ENCODE measurements around the gene OTX2.

OTX2 gene

DNA sequence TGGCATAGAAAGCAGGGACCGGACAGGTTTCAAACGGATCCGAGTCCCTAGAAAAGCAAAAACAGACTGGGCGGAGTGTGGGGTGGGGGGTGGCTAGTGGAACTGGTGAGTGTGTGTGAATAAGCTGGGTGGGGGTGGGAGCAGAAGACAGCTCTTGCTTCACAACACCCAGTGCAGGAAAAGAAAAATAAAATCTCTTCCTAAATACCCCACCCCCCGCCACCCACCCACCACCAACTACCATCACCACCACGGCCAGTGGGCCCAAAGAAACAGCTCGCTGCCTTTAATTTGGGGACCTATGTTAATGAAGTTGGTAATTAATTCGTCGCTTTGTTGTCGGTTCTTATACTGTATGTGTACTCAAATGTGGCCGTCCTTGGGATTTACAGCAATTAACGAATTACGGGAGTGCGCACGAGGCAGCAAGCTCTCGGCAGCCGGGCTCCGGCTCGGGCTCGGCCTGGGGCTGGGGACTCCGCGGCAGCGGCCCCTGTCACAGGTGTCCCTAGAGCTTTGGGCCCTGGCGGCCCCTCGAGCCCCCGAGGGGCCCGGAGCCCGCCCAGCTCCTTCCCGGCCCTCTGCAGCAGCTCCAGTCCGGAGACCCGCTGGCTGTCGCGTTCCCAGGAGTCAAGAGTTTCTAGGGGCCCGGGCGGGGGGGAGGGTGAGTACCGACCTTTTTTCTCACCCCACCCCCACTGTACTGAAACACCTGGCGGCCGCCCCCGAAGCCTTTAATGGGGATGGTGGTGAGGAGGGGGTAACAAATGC, 1.5 kb upstream of the OTX2 start:
- no peak overlapping the region for H3K23ac ChIP-seq (ENCODE audit: low read length)
- H3K18ac ChIP-seq (ENCODE audit: low read length): no peak overlapping the region
- no peaks in the 10 kb centered on the region for H3K79me2 ChIP-seq (ENCODE audit: control insufficient read depth, insufficient read depth, low read length, poor library complexity)
- H3K4me1 ChIP-seq (ENCODE audit: control insufficient read depth in 1 of 2, insufficient read depth in 2 of 2, low read length in 2 of 2): no peaks in the 10 kb centered on the region
- no CpG with 5 or more reads among the region's 39 CpGs for WGBS (ENCODE audit: extremely low coverage, insufficient coverage, insufficient read length)
- no peak overlapping the region for H2BK5ac ChIP-seq (ENCODE audit: low read depth, low read length, poor library complexity)
- no peaks in the 10 kb centered on the region for H3K79me1 ChIP-seq (ENCODE audit: low read length)
- no peak overlapping the region for H3K4ac ChIP-seq (ENCODE audit: low read depth, low read length)
- H3K9ac ChIP-seq (ENCODE audit: low read length): no peak overlapping the region
- H2BK120ac ChIP-seq (ENCODE audit: insufficient read depth, low read length, poor library complexity): no peak overlapping the region
- H3K27ac ChIP-seq (ENCODE audit: low read depth, low read length): no peak overlapping the region
- no peak for DNase-seq
- no peak overlapping the region for H2AK5ac ChIP-seq (ENCODE audit: low read length)
- H3K14ac ChIP-seq (ENCODE audit: low read length): no peak overlapping the region
- no peaks in the 10 kb centered on the region for H3K36me3 ChIP-seq (ENCODE audit: control insufficient read depth in 1 of 2, insufficient read depth in 2 of 2, low read length in 2 of 2)
- H3K9me3 ChIP-seq (ENCODE audit: insufficient read depth, low read depth, low read length): peaks cover 2% of the 10 kb centered on the region
- peaks cover 70% of the 10 kb centered on the region for H3K27me3 ChIP-seq (ENCODE audit: insufficient read depth, low read length)
- no peak overlapping the region for H4K8ac ChIP-seq (ENCODE audit: low read depth, low read length)
- no peak overlapping the region for H3K4me2 ChIP-seq (ENCODE audit: low read length)
- no peak overlapping the region for H2BK12ac ChIP-seq (ENCODE audit: low read length)
- H3K4me3 ChIP-seq (ENCODE audit: low read depth, low read length): no peak overlapping the region
- H4K12ac ChIP-seq (ENCODE audit: low read depth, low read length): no peak overlapping the region
- no peak overlapping the region for H2AFZ ChIP-seq (ENCODE audit: insufficient read depth, low read length, poor library complexity)
- H4K91ac ChIP-seq (ENCODE audit: low read depth, low read length): no peak overlapping the region

DNA sequence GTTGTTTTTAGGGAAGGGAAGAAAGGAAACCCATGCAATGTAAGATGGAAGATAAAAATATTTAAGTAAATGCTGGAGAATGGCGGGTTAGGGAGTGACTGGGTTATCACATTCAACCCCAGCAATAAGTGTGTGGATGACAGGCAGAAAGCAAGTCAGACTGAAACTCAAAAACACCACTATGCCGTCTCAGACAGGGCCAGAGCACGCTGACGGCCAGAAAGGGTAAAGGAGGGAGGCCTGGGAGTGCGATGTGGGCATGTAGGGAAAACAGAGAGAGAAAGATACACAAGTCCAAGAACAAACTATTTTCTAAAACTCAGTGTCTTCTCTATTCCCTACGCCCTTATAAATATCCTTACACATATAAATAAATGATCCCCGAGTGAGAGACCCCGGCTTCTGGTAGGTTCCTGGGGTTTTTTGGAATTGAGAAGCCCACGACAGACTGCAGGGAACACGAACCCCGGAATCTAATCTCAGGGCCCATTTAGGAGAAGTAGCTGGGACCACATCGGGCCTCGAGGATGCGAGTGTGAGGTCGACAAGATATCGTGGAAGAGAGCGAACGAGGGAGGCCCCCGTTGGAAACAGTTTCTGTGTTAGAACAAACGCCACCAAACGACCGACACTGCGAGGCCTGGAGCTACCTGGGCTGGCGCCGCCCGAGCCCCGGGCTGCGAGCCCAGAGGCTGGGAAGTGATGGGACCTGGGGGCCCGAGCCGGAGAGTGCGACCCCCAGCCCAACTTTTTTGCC, 735 bp upstream of the OTX2 start:
- no peak overlapping the region for H2BK120ac ChIP-seq (ENCODE audit: insufficient read depth, low read length, poor library complexity)
- no peak overlapping the region for H3K9ac ChIP-seq (ENCODE audit: low read length)
- H4K8ac ChIP-seq (ENCODE audit: low read depth, low read length): no peak overlapping the region
- no peak overlapping the region for H3K14ac ChIP-seq (ENCODE audit: low read length)
- H3K79me2 ChIP-seq (ENCODE audit: control insufficient read depth, insufficient read depth, low read length, poor library complexity): no peaks in the 10 kb centered on the region
- no peak overlapping the region for H2AK5ac ChIP-seq (ENCODE audit: low read length)
- H3K23ac ChIP-seq (ENCODE audit: low read length): no peak overlapping the region
- H3K27ac ChIP-seq (ENCODE audit: low read depth, low read length): no peak overlapping the region
- H3K27me3 ChIP-seq (ENCODE audit: insufficient read depth, low read length): peaks cover 69% of the 10 kb centered on the region
- WGBS (ENCODE audit: extremely low coverage, insufficient coverage, insufficient read length): no CpG with 5 or more reads among the region's 31 CpGs
- no peaks in the 10 kb centered on the region for H3K36me3 ChIP-seq (ENCODE audit: control insufficient read depth in 1 of 2, insufficient read depth in 2 of 2, low read length in 2 of 2)
- no peak overlapping the region for H4K12ac ChIP-seq (ENCODE audit: low read depth, low read length)
- no peak overlapping the region for H3K4ac ChIP-seq (ENCODE audit: low read depth, low read length)
- H2BK5ac ChIP-seq (ENCODE audit: low read depth, low read length, poor library complexity): no peak overlapping the region
- no peak overlapping the region for H3K4me3 ChIP-seq (ENCODE audit: low read depth, low read length)
- H3K4me1 ChIP-seq (ENCODE audit: control insufficient read depth in 1 of 2, insufficient read depth in 2 of 2, low read length in 2 of 2): no peaks in the 10 kb centered on the region
- peaks cover 2% of the 10 kb centered on the region for H3K9me3 ChIP-seq (ENCODE audit: insufficient read depth, low read depth, low read length)
- H3K18ac ChIP-seq (ENCODE audit: low read length): no peak overlapping the region
- no peak for DNase-seq
- H3K79me1 ChIP-seq (ENCODE audit: low read length): no peaks in the 10 kb centered on the region
- H2BK12ac ChIP-seq (ENCODE audit: low read length): no peak overlapping the region
- no peak overlapping the region for H3K4me2 ChIP-seq (ENCODE audit: low read length)
- no peak overlapping the region for H4K91ac ChIP-seq (ENCODE audit: low read depth, low read length)
- no peak overlapping the region for H2AFZ ChIP-seq (ENCODE audit: insufficient read depth, low read length, poor library complexity)

DNA sequence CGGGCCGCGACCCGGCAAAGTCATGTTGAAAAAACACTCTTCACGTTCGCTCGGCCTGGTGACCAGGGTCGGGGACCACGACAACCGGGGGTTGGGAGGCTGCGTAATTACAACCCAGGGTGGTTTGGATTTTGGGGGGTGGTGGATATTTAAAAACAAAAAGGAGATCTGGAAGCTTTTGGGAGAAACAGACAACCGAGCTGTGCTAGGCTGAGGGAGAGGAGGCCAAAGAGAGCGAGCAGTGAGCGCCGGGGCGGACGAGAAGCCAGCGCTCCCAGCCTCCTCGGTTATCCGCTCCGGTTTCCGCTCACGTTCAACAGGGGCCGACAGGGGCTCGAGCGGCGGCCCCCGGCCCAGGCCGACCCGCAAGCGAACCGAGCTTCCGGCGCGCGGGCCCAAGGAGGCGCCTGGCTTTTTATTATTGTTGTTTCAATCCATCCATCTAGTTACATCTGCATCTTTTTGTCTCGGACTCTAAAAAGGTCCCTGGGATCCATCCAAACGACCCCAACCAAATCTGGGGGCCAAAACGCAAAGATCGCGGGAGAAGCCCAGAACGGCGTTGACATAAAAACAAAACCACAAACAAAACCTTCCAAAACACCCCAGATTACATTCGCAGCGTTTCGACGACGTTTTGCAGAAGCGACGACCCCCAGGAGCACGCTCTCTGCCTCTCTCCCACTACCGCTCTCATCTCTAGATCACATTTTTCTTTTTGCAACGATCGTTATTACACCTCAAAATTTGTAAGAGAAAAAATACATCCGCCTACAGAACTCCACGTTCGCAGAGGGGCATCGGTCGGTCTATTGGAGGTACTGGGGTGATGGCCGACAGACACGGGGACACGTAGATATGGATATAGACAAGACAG, 771 bp downstream of the OTX2 start:
- H3K79me2 ChIP-seq (ENCODE audit: control insufficient read depth, insufficient read depth, low read length, poor library complexity): no peaks in the 10 kb centered on the region
- no peak overlapping the region for H2BK120ac ChIP-seq (ENCODE audit: insufficient read depth, low read length, poor library complexity)
- no peak overlapping the region for H3K27ac ChIP-seq (ENCODE audit: low read depth, low read length)
- peaks cover 81% of the 10 kb centered on the region for H3K27me3 ChIP-seq (ENCODE audit: insufficient read depth, low read length)
- H3K36me3 ChIP-seq (ENCODE audit: control insufficient read depth in 1 of 2, insufficient read depth in 2 of 2, low read length in 2 of 2): no peaks in the 10 kb centered on the region
- H3K9ac ChIP-seq (ENCODE audit: low read length): no peak overlapping the region
- peaks cover 1% of the 10 kb centered on the region for H3K9me3 ChIP-seq (ENCODE audit: insufficient read depth, low read depth, low read length)
- H3K4ac ChIP-seq (ENCODE audit: low read depth, low read length): no peak overlapping the region
- H3K14ac ChIP-seq (ENCODE audit: low read length): no peak overlapping the region
- H4K12ac ChIP-seq (ENCODE audit: low read depth, low read length): no peak overlapping the region
- H2BK12ac ChIP-seq (ENCODE audit: low read length): no peak overlapping the region
- no peak overlapping the region for H4K91ac ChIP-seq (ENCODE audit: low read depth, low read length)
- H3K18ac ChIP-seq (ENCODE audit: low read length): no peak overlapping the region
- no peak for DNase-seq
- H3K4me1 ChIP-seq (ENCODE audit: control insufficient read depth in 1 of 2, insufficient read depth in 2 of 2, low read length in 2 of 2): no peaks in the 10 kb centered on the region
- peak overlapping the region; percentile 22 for H3K4me2 ChIP-seq (ENCODE audit: low read length)
- H2BK5ac ChIP-seq (ENCODE audit: low read depth, low read length, poor library complexity): no peak overlapping the region
- no peak overlapping the region for H3K4me3 ChIP-seq (ENCODE audit: low read depth, low read length)
- H3K79me1 ChIP-seq (ENCODE audit: low read length): no peaks in the 10 kb centered on the region
- H3K23ac ChIP-seq (ENCODE audit: low read length): no peak overlapping the region
- no peak overlapping the region for H2AFZ ChIP-seq (ENCODE audit: insufficient read depth, low read length, poor library complexity)
- H4K8ac ChIP-seq (ENCODE audit: low read depth, low read length): no peak overlapping the region
- no CpG with 5 or more reads among the region's 63 CpGs for WGBS (ENCODE audit: extremely low coverage, insufficient coverage, insufficient read length)
- H2AK5ac ChIP-seq (ENCODE audit: low read length): no peak overlapping the region

- Histone ChIP-seq H3K27ac (ENCODE audit: low read depth, low read length) (no peak overlapping the region), H3K4me1 (ENCODE audit: control insufficient read depth in 1 of 2, insufficient read depth in 2 of 2, low read length in 2 of 2) (no peaks in the 10 kb centered on the region), H2BK120ac (ENCODE audit: insufficient read depth, low read length, poor library complexity) (no peak overlapping the region), H3K18ac (ENCODE audit: low read length) (no peak overlapping the region), H3K9ac (ENCODE audit: low read length) (no peak overlapping the region), H3K4me2 (ENCODE audit: low read length) (peak overlapping the region; percentile 36), H3K79me2 (ENCODE audit: control insufficient read depth, insufficient read depth, low read length, poor library complexity) (no peaks in the 10 kb centered on the region), H3K9me3 (ENCODE audit: insufficient read depth, low read depth, low read length) (peaks cover 2% of the 10 kb centered on the region), H4K91ac (ENCODE audit: low read depth, low read length) (no peak overlapping the region), H2BK12ac (ENCODE audit: low read length) (no peak overlapping the region), H2BK5ac (ENCODE audit: low read depth, low read length, poor library complexity) (no peak overlapping the region), H4K12ac (ENCODE audit: low read depth, low read length) (no peak overlapping the region), H3K27me3 (ENCODE audit: insufficient read depth, low read length) (peaks cover 87% of the 10 kb centered on the region), H4K8ac (ENCODE audit: low read depth, low read length) (no peak overlapping the region), H3K36me3 (ENCODE audit: control insufficient read depth in 1 of 2, insufficient read depth in 2 of 2, low read length in 2 of 2) (no peaks in the 10 kb centered on the region), H2AK5ac (ENCODE audit: low read length) (no peak overlapping the region), H3K79me1 (ENCODE audit: low read length) (no peaks in the 10 kb centered on the region), H3K4ac (ENCODE audit: low read depth, low read length) (no peak overlapping the region), H3K23ac (ENCODE audit: low read length) (no peak overlapping the region), H3K14ac (ENCODE audit: low read length) (no peak overlapping the region), H2AFZ (ENCODE audit: insufficient read depth, low read length, poor library complexity) (no peak overlapping the region), H3K4me3 (ENCODE audit: low read depth, low read length) (no peak overlapping the region)
- DNase-seq: no peak
- WGBS (ENCODE audit: extremely low coverage, insufficient coverage, insufficient read length): no CpG with 5 or more reads among the region's 71 CpGs
These were observed 1.7 kb downstream of the OTX2 start for GRCh38 chr14:56808383-56809269.
